Spleen (tissue), 11 donors: ENCODE data around the gene TIFAB. TPM values are rescaled to one million over a fixed set of nuclear protein-coding genes. Genes with fewer than 3 reads are reported as not detected.

Experiments
- DNase-seq: peaks from one replicate; pipeline ENCODE4 v3.0.0-alpha.2; 2020
- H3K27ac ChIP-seq, 8 donors: fragments of 200-600 bp; sonication (generic) in 7 of 8; 1 replicate in 4 of 8; 2 replicates in 4 of 8; pipeline versions ENCODE4 v1.5.0 to v1.8.0; 2016 to 2021; ENCODE audit warnings: inconsistent platforms in 4 of 8, mild to moderate bottlenecking in 4 of 8, moderate library complexity in 1 of 8
- H3K27me3 ChIP-seq, 7 donors: fragments of 200-600 bp; sonication (generic) in 6 of 7; replicated peaks in 1 of 7; 1 replicate in 4 of 7; 2 replicates in 3 of 7; pipeline versions ENCODE4 v1.5.0 to v1.8.0; 2016 to 2021; ENCODE audit warnings: inconsistent platforms in 3 of 7, mild to moderate bottlenecking in 1 of 7
- H3K36me3 ChIP-seq, 6 donors: fragments of 200-600 bp; sonication (generic) in 5 of 6; 1 replicate in 4 of 6; 2 replicates in 2 of 6; pipeline versions ENCODE4 v1.5.0 to v1.8.0; 2016 to 2021; ENCODE audit warnings: inconsistent platforms in 2 of 6
- H3K4me1 ChIP-seq, 6 donors: fragments of 200-600 bp; sonication (generic) in 5 of 6; 1 replicate in 3 of 6; 2 replicates in 3 of 6; pipeline versions ENCODE4 v1.5.0 to v1.8.0; 2016 to 2021; ENCODE audit warnings: inconsistent platforms in 3 of 6
- H3K4me3 ChIP-seq, 8 donors: fragments of 200-600 bp; sonication (generic) in 7 of 8; 1 replicate in 4 of 8; 2 replicates in 4 of 8; pipeline versions ENCODE4 v1.5.0 to v1.8.0; 2016 to 2021; ENCODE audit warnings: inconsistent platforms in 4 of 8, mild to moderate bottlenecking in 4 of 8, moderate library complexity in 2 of 8
- H3K9me3 ChIP-seq, 8 donors: fragments of 200-600 bp; sonication (generic) in 7 of 8; 1 replicate in 4 of 8; 2 replicates in 4 of 8; pipeline versions ENCODE4 v1.5.0 to v1.8.0; 2016 to 2021; ENCODE audit warnings: inconsistent platforms in 4 of 8
- POLR2A ChIP-seq, 3 donors: fragments of 450-650 bp; IDR thresholded peaks; one replicate each; pipeline ENCODE4 v1.5.1; 2017; ENCODE audit warnings: antibody characterized with exemption in 3 of 3, mild to moderate bottlenecking in 1 of 3
- POLR2AphosphoS5 ChIP-seq, 3 donors: sonication (generic); formaldehyde crosslinking; IDR thresholded peaks; one replicate each; pipeline ENCODE4 v1.5.1; 2017; ENCODE audit warnings: antibody characterized with exemption in 3 of 3
- WGBS, 5 donors: extraction: QIAGEN DNeasy Blood & Tissue Kit in 3 of 5; methylation state at CpG; one replicate each; pipeline versions ENCODE4 v1.1.5 to v1.1.7; 2013 to 2018; 5-methylcytosine and 5-hydroxymethylcytosine counted together
- intact Hi-C: fragments of 100-400 bp; cut with DNase I; formaldehyde crosslinking; loops from one replicate; pipeline ENCODE4 v1.15.0; 2023; ENCODE audit warnings: low total_unique reads
- polyA plus RNA-seq, 3 donors: library from polyadenylated mRNA; stranded (reverse); fragments of 200-250 nt; gene quantifications; one replicate each; pipeline ENCODE4 v1.2.1, GENCODE V29; 2013
- total RNA-seq, 7 donors: library from RNA; depleted of rRNA in 3 of 7; stranded (reverse); fragments of >200 nt in 3 of 7; fragmentation: NEBNext Ultra II Directional in 4 of 7; extraction: Animal tissue kit (Norgen Biotek cat#: 25700) in 4 of 7; gene quantifications; one replicate each; pipeline versions ENCODE4 v1.1.0 to v1.2.1, GENCODE V29; 2016 to 2021
- TF ChIP-seq, protein P1 (sequence below), 11 experiments: fragments of 200-600 bp in 7 of 11; fragments of 450-650 bp in 4 of 11; sonication (generic) in 4 of 11; IDR thresholded peaks in 8 of 11; conservative IDR thresholded peaks in 3 of 11; 1 replicate in 7 of 11; 2 replicates in 4 of 11; pipeline versions ENCODE4 v1.4.0 to v1.8.0; 2016 to 2021; ENCODE audit warnings: antibody characterized with exemption in 11 of 11, inconsistent platforms in 4 of 11, mild to moderate bottlenecking in 1 of 11
- donor health status: healthy with polysubstance abuse.
- donor health status: DM: no; HTN: no; CAD: no; lungs with moderate emphysema.
- donor health status: DM: no; HTN: no; CAD: no.
- donor health status: Bipolar disorder and iron deficiency.
- donor health status: healthy.
- donor health status: DM: no; HTN: no; CAD: no.
- donor health status: DM: yes; HTN: yes; CAD: no.

TIFAB gene
- total and polyA plus RNA-seq, 10 donors: 0.37 to 4.0 (median 1.1) TPM

DNA sequence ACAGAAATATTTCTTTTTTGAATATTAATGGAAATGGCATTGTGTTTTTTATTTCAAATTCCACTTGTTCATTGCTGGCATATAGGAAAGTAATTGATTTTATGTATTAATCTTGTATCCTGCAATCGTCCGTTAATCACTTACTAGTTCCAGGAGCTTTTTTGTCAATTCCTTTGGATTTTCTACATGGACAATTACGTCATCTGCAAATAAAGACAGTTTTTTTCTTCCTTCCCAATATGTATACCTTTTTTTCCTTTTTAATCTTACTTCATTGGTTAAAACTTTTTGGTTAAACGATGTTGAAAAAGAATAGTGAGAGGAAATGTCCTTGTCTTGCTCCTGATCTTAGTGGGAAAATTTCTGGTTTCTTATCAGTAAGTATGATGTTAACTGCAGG, 1.5 kb upstream of the TIFAB start:
- Histone ChIP-seq H3K4me1 (peaks cover 0 to 28% (median 6%) of the 10 kb centered on the region in 6 donors), H3K36me3 (no peaks in the 10 kb centered on the region), H3K27me3 (peaks cover 0 to 23% (median 0%) of the 10 kb centered on the region in 7 donors), H3K27ac (no peak overlapping the region), H3K9me3 (no peaks in the 10 kb centered on the region), H3K4me3 (no peak overlapping the region)
- no peak for DNase-seq
- intact Hi-C loops: no loop called here
- 69 to 94% (median 82%) methylated on average over 4 of the region's 4 CpGs for WGBS, 5 donors
- TF ChIP-seq, protein P1, sequence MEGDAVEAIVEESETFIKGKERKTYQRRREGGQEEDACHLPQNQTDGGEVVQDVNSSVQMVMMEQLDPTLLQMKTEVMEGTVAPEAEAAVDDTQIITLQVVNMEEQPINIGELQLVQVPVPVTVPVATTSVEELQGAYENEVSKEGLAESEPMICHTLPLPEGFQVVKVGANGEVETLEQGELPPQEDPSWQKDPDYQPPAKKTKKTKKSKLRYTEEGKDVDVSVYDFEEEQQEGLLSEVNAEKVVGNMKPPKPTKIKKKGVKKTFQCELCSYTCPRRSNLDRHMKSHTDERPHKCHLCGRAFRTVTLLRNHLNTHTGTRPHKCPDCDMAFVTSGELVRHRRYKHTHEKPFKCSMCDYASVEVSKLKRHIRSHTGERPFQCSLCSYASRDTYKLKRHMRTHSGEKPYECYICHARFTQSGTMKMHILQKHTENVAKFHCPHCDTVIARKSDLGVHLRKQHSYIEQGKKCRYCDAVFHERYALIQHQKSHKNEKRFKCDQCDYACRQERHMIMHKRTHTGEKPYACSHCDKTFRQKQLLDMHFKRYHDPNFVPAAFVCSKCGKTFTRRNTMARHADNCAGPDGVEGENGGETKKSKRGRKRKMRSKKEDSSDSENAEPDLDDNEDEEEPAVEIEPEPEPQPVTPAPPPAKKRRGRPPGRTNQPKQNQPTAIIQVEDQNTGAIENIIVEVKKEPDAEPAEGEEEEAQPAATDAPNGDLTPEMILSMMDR (IDR thresholded peaks at IDR 0.05 in 8 of 11, conservative IDR thresholded peaks at IDR 0.05 in 3 of 11): no peak
- TF ChIP-seq POLR2A (IDR thresholded peaks at IDR 0.05): no peak
- no peak for TF ChIP-seq POLR2AphosphoS5 (IDR thresholded peaks at IDR 0.05)

DNA sequence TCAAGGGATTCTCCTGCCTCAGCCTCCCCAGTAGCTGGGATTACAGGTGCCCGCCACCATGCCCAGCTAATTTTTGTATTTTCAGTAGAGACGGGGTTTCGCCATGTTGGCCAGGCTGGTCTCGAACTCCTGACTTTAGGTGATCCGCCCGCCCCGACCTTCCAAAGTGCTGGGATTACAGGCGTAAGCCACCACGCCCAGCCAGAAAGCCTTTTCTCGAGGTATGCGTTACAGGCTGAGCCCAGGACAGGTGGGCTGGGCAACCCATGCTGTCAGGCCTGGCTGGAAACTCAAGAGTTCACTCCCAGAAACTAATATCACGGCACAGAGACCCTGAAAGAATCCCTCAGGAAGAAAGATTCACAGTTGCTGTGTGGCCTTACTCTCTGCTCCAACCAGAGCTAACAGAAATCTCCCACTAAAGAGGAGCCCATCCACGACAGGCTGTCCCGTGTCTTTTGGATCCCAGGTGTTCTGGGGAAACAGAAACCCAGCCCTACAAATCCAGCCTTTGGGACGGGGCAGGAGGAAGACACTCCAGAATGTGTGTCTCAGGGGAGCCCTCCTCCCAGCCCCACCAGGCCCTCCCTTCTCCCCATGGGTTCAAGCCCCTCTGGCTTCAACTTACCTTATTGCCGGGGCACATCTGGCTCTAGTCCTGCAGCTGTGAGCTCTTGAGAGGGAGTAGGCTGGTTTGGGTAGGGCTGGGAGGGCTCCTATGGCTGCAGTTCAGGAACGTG, 400 bp downstream of the TIFAB start:
- TF ChIP-seq, protein P1 (IDR thresholded peaks at IDR 0.05 in 8 of 11, conservative IDR thresholded peaks at IDR 0.05 in 3 of 11): no peak
- TF ChIP-seq POLR2AphosphoS5 (IDR thresholded peaks at IDR 0.05) (no peak), POLR2A (IDR thresholded peaks at IDR 0.05) (no peak)
- Histone ChIP-seq H3K9me3 (no peaks in the 10 kb centered on the region), H3K4me3 (no peak overlapping the region), H3K4me1 (peaks cover 0 to 12% (median under 1%) of the 10 kb centered on the region in 6 donors), H3K27ac (no peak overlapping the region), H3K27me3 (peaks cover 0 to 7% (median 0%) of the 10 kb centered on the region in 7 donors), H3K36me3 (no peaks in the 10 kb centered on the region)
- DNase-seq: no peak
- WGBS, 5 donors: 75 to 84% (median 80%) methylated on average over 17 of the region's 17 CpGs
- intact Hi-C loops: no loop called here

DNA sequence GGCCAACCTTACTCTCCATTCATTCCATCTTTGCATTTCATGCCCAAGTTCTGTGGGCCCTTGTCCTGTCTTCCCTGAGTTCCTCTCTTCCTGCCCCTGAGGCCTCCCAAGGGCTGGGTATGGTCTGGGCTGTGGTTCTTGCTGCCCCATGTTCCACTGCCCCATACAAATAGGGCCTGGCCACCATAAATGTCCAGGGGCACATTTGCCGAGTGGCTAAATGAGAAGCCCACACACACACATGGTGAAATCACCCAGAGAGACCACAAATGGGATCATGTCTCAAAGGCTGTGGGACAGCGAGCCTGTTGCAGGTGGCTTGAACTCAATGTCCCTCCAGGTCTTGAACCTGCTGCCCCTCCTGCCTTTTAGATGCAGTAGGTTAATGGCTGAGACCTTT, 1.2 kb downstream of the TIFAB start:
- intact Hi-C loops: no loop called here
- Histone ChIP-seq H3K4me3 (no peak overlapping the region), H3K9me3 (no peaks in the 10 kb centered on the region), H3K4me1 (peaks cover 0 to 6% (median 0%) of the 10 kb centered on the region in 6 donors), H3K27me3 (peaks cover 0 to 3% (median 0%) of the 10 kb centered on the region in 7 donors), H3K36me3 (no peaks in the 10 kb centered on the region), H3K27ac (no peak overlapping the region)
- no peak for DNase-seq
- 73 to 90% (median 85%) methylated on average over 2 of the region's 2 CpGs for WGBS, 5 donors
- no peak for TF ChIP-seq POLR2AphosphoS5 (IDR thresholded peaks at IDR 0.05)
- TF ChIP-seq, protein P1 (IDR thresholded peaks at IDR 0.05 in 8 of 11, conservative IDR thresholded peaks at IDR 0.05 in 3 of 11): no peak
- no peak for TF ChIP-seq POLR2A (IDR thresholded peaks at IDR 0.05)

DNA sequence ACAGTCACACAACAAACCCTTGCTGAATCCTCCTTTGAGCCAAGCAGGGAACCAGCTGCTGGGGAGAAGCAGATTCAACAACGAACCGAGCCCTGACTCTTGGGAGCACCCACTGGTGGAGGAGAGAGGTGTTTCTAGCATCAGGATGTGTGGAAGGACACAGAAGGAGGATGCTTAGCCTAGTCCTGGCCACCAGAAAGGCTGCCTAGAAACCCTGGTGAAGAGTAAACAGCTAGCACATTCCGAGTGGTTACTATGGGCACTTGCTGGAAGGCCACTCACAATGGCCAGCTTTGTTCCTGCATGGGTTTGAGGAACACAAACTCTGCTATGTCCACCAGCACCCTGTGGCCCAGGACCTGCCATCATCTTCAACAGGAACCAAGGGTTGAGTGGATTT, 1.8 kb downstream of the TIFAB start:
- Histone ChIP-seq H3K4me3 (no peak overlapping the region), H3K9me3 (no peaks in the 10 kb centered on the region), H3K36me3 (no peaks in the 10 kb centered on the region), H3K27ac (no peak overlapping the region), H3K4me1 (peaks cover 0 to 6% (median 0%) of the 10 kb centered on the region in 6 donors), H3K27me3 (peaks cover 0 to 3% (median 0%) of the 10 kb centered on the region in 7 donors)
- WGBS, 5 donors: 67 to 82% (median 78%) methylated on average over 3 of the region's 3 CpGs
- TF ChIP-seq POLR2AphosphoS5 (IDR thresholded peaks at IDR 0.05): no peak
- TF ChIP-seq, protein P1 (IDR thresholded peaks at IDR 0.05 in 8 of 11, conservative IDR thresholded peaks at IDR 0.05 in 3 of 11): no peak
- no peak for TF ChIP-seq POLR2A (IDR thresholded peaks at IDR 0.05)
- intact Hi-C loops: no loop called here
- no peak for DNase-seq
